Measurements from ENCODE around the gene RNF213. TPM values are rescaled to one million over a fixed set of nuclear protein-coding genes. Genes with fewer than 3 reads are reported as not detected.
A peak's percentile ranks its signal among the peaks of the same experiment; 100 is the strongest.

The RNF213 gene
- total RNA-seq, 1 experiment from 2014 or later: 70.5 TPM

GRCh38 chr17:80372922-80373570 is 112.4 kb downstream of the RNF213 start (continued):
- TF ChIP-seq, protein P1, sequence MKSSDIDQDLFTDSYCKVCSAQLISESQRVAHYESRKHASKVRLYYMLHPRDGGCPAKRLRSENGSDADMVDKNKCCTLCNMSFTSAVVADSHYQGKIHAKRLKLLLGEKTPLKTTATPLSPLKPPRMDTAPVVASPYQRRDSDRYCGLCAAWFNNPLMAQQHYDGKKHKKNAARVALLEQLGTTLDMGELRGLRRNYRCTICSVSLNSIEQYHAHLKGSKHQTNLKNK (CRISPR knock-in tag; IDR thresholded peaks at IDR 0.05): no peak
- TF ChIP-seq, protein P2, sequence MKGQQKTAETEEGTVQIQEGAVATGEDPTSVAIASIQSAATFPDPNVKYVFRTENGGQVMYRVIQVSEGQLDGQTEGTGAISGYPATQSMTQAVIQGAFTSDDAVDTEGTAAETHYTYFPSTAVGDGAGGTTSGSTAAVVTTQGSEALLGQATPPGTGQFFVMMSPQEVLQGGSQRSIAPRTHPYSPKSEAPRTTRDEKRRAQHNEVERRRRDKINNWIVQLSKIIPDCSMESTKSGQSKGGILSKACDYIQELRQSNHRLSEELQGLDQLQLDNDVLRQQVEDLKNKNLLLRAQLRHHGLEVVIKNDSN (CRISPR knock-in tag; IDR thresholded peaks at IDR 0.05): no peak
- no peak for TF ChIP-seq JAZF1 (CRISPR knock-in tag; IDR thresholded peaks at IDR 0.05)
- no peak for TF ChIP-seq ZNF317 (CRISPR knock-in tag; IDR thresholded peaks at IDR 0.05; ENCODE audit: borderline replicate concordance, low read depth)
- TF ChIP-seq ATF1 (CRISPR knock-in tag; IDR thresholded peaks at IDR 0.05): no peak
- TF ChIP-seq, protein P3, sequence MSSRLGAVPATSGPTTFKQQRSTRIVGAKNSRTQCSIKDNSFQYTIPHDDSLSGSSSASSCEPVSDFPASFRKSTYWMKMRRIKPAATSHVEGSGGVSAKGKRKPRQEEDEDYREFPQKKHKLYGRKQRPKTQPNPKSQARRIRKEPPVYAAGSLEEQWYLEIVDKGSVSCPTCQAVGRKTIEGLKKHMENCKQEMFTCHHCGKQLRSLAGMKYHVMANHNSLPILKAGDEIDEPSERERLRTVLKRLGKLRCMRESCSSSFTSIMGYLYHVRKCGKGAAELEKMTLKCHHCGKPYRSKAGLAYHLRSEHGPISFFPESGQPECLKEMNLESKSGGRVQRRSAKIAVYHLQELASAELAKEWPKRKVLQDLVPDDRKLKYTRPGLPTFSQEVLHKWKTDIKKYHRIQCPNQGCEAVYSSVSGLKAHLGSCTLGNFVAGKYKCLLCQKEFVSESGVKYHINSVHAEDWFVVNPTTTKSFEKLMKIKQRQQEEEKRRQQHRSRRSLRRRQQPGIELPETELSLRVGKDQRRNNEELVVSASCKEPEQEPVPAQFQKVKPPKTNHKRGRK (CRISPR knock-in tag; IDR thresholded peaks at IDR 0.05; ENCODE audit: borderline replicate concordance): no peak

DNA sequence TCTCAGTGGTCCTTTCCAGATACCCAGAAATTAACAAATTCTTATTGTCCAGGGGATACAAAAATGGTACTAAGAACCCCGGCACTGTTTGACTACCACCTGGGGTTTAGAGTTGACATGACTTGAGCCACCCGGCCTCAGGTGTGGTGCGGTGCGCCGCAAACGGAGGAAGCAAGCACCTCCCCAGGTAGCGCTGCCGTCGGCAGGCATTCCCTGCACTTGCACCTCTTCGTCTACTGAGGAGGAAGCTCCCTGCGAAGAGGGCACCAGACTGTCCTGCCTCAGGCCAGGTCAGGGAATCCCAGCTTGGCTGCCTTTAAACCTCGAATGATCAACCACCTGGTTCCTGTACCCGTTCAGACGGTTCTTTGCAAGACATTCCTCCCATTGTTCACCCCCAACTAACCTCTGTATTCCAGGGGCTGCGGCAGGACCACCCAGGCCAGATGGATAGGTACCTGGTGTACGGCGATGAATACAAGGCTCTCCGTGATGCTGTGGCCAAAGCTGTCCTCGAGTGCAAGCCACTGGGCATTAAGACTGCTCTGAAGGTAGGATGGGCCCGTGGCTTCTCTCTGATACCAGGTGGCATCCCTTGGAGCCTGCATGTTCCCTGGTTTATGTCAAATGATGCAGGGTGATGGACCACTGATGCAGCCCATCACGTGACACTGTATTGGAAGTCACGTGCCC is 113.5 kb downstream of the RNF213 start:
- Mint-ChIP-seq H3K9me3 (no peaks in the 10 kb centered on the region), H3K27ac (0 out of 2 replicates have a peak overlapping the region, but pooled peaks have one; percentile 15), H3K36me3 (peaks cover 77% of the 10 kb centered on the region), H3K4me1 (peaks cover 10% of the 10 kb centered on the region), H3K27me3 (ENCODE audit: low read depth) (no peaks in the 10 kb centered on the region), H3K4me3 (no peak overlapping the region)
- DNase-seq (ENCODE audit: low spot score): no peak
- TF ChIP-seq ZNF671 (CRISPR knock-in tag; IDR thresholded peaks at IDR 0.05) (no peak), ZBTB21 (CRISPR knock-in tag; IDR thresholded peaks at IDR 0.05; ENCODE audit: borderline replicate concordance) (no peak), GABPB1 (CRISPR knock-in tag; IDR thresholded peaks at IDR 0.05) (no peak), IRF1 (CRISPR knock-in tag; IDR thresholded peaks at IDR 0.05) (no peak), NFATC4 (CRISPR knock-in tag; IDR thresholded peaks at IDR 0.05) (no peak)
- TF ChIP-seq, protein P4, sequence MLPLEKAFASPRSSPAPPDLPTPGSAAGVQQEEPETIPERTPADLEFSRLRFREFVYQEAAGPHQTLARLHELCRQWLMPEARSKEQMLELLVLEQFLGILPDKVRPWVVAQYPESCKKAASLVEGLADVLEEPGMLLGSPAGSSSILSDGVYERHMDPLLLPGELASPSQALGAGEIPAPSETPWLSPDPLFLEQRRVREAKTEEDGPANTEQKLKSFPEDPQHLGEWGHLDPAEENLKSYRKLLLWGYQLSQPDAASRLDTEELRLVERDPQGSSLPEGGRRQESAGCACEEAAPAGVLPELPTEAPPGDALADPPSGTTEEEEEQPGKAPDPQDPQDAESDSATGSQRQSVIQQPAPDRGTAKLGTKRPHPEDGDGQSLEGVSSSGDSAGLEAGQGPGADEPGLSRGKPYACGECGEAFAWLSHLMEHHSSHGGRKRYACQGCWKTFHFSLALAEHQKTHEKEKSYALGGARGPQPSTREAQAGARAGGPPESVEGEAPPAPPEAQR (CRISPR knock-in tag; IDR thresholded peaks at IDR 0.05): no peak
- TF ChIP-seq, protein P5, sequence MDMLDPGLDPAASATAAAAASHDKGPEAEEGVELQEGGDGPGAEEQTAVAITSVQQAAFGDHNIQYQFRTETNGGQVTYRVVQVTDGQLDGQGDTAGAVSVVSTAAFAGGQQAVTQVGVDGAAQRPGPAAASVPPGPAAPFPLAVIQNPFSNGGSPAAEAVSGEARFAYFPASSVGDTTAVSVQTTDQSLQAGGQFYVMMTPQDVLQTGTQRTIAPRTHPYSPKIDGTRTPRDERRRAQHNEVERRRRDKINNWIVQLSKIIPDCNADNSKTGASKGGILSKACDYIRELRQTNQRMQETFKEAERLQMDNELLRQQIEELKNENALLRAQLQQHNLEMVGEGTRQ (CRISPR knock-in tag; IDR thresholded peaks at IDR 0.05): 0 out of 2 replicates have a peak, but pooled peaks have one; percentile 27
- TF ChIP-seq, protein P6, sequence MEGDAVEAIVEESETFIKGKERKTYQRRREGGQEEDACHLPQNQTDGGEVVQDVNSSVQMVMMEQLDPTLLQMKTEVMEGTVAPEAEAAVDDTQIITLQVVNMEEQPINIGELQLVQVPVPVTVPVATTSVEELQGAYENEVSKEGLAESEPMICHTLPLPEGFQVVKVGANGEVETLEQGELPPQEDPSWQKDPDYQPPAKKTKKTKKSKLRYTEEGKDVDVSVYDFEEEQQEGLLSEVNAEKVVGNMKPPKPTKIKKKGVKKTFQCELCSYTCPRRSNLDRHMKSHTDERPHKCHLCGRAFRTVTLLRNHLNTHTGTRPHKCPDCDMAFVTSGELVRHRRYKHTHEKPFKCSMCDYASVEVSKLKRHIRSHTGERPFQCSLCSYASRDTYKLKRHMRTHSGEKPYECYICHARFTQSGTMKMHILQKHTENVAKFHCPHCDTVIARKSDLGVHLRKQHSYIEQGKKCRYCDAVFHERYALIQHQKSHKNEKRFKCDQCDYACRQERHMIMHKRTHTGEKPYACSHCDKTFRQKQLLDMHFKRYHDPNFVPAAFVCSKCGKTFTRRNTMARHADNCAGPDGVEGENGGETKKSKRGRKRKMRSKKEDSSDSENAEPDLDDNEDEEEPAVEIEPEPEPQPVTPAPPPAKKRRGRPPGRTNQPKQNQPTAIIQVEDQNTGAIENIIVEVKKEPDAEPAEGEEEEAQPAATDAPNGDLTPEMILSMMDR (IDR thresholded peaks at IDR 0.05): no peak
- no peak for ATAC-seq
- ChIA-PET POLR2A (no interaction called here), CTCF (interaction anchor here (0.7 kb wide), 2 partner anchors 171 to 983 kb away, joined by 3 to 4 read pairs; no protein-coding TSS in a partner anchor)

Measured in WTC11 (cell line).